Fibroblast of skin of left quadriceps (primary cell): ENCODE results near the gene TEAD1.

ENCODE experiments used
- DNase-seq, 2 experiments: peaks; one replicate each; pipeline ENCODE4 v3.0.0-alpha.2; 2013; ENCODE audit warnings: low read depth in 2 of 2

Gene TEAD1

GRCh38 chr11:12986194-12986898 lies 312.1 kb downstream of the TEAD1 start:
- DNase-seq = no peak

- no peak for DNase-seq
These were observed 315.4 kb downstream of the TEAD1 start for GRCh38 chr11:12989428-12990161.

GRCh38 chr11:12990162-12990480 lies 315.9 kb downstream of the TEAD1 start:
- DNase-seq = no peak

GRCh38 chr11:12991426-12991825 lies 317.2 kb downstream of the TEAD1 start:
- no peak for DNase-seq

- DNase-seq = no peak
These were observed 319.4 kb downstream of the TEAD1 start for GRCh38 chr11:12993626-12994025.
